Measurements from ENCODE around the gene AHNAK. TPM values are rescaled to one million over a fixed set of nuclear protein-coding genes. Genes with fewer than 3 reads are reported as not detected.
A peak's percentile ranks its signal among the peaks of the same experiment; 100 is the strongest.

AHNAK gene
- total and polyA plus RNA-seq, 2 of the 8 experiments (the other 6 are each of a cell fraction or from before 2014, with no cell fraction given): 2.0 to 5.8 TPM

DNA sequence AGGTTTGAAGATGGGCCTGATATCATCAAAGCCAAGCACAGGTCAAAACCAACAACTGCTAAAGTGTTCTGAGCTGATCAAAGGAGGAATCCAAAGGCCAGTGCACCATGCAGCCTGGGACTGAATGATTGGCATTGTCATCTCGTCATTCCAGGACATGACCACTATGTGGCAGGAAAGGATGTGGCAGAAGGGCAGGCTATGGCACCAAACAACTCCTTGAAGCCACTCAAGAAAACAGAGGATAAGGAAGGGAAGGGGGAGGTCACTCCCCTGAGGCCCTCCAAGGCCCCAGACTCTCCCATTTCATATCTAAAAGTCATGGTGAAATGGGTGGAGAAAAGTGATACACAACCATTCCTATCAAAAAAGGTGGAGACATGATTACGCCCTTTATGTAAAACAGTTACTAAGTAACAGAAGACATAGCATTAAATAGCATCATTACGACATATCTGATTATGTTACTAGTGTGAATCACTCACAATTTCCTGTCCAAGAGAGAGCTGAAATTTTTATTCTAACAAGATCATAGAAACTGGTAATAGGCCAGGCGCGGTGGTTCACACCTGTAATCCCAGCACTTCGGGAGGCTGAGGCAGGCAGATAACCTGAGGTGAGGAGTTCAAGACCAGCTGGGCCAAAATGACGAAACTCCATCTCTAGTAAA, 49.3 kb downstream of the AHNAK start (continued):
- TF ChIP-seq CTBP2 (IDR thresholded peaks at IDR 0.05; ENCODE audit: borderline replicate concordance, insufficient read depth, insufficient read length, low read length) (no peak), JUN (IDR thresholded peaks at IDR 0.05; ENCODE audit: low read depth, low read length) (no peak), RAD21 (IDR thresholded peaks at IDR 0.05 in 1 of 2, conservative IDR thresholded peaks at IDR 0.05 in 1 of 2; ENCODE audit: low read depth in 2 of 2, low read length in 2 of 2) (peak; percentile 85 to 88), MAFK (IDR thresholded peaks at IDR 0.05; ENCODE audit: low read depth, low read length) (0 out of 2 replicates have a peak, but pooled peaks have one; percentile 14), PHF8 (conservative IDR thresholded peaks at IDR 0.05; ENCODE audit: low read depth, low read length) (no peak), EGR1 (IDR thresholded peaks at IDR 0.05; ENCODE audit: borderline replicate concordance, low read depth, low read length) (no peak), RNF2 (IDR thresholded peaks at IDR 0.05; ENCODE audit: borderline replicate concordance, low read depth, low read length, missing control alignments, poor library complexity, severe bottlenecking) (no peak), TEAD4 (IDR thresholded peaks at IDR 0.05; ENCODE audit: low read depth, low read length) (peak; percentile 49; the same call in 1 of the 2 replicates), SP1 (IDR thresholded peaks at IDR 0.05; ENCODE audit: low read depth, low read length) (no peak), RXRA (IDR thresholded peaks at IDR 0.05; ENCODE audit: insufficient read depth, low read depth, low read length) (no peak), RFX5 (IDR thresholded peaks at IDR 0.05; ENCODE audit: borderline replicate concordance, low read depth, low read length) (no peak), JUND (IDR thresholded peaks at IDR 0.05; ENCODE audit: low read length) (0 out of 2 replicates have a peak, but pooled peaks have one; percentile 19), SIRT6 (IDR thresholded peaks at IDR 0.05; ENCODE audit: low read length) (no peak)
